Motor neuron (in vitro differentiated cells): ENCODE results near the gene YIPF4. TPM values are rescaled to one million over a fixed set of nuclear protein-coding genes. Genes with fewer than 3 reads are reported as not detected.
"Not testable (repeated sequence)": the region's sequence is repeated elsewhere in the genome, so short reads cannot be mapped to it uniquely, and the experiment has no call there.

ENCODE experiments used
- ATAC-seq, 8 experiments: fragments of 200-7000 bp; cut with Tn5 transposase; replicated peaks in 6 of 8; 2 replicates each; pipeline ENCODE4 v1.8.0; 2021; ENCODE audit warnings: mild to moderate bottlenecking in 8 of 8, moderate library complexity in 8 of 8
- H3K27ac ChIP-seq, 2 donors: fragments of 250-450 bp; sonication (Bioruptor Pico); 2 replicates each; pipeline ENCODE4 v1.9.0; 2021; ENCODE audit warnings: antibody characterized with exemption in 2 of 2, mild to moderate bottlenecking in 2 of 2, moderate library complexity in 1 of 2
- H3K4me1 ChIP-seq, 2 donors: fragments of 250-450 bp; sonication (Bioruptor Pico); replicated peaks in 1 of 2; 2 replicates each; pipeline ENCODE4 v1.6.1; 2021; ENCODE audit warnings: antibody characterized with exemption in 2 of 2, mild to moderate bottlenecking in 2 of 2, moderate library complexity in 1 of 2
- H3K4me3 ChIP-seq, 5 donors: fragments of 250-450 bp; sonication (Bioruptor Pico); 2 replicates each; pipeline ENCODE4 v1.9.0; 2021; ENCODE audit warnings: antibody characterized with exemption in 5 of 5, mild to moderate bottlenecking in 5 of 5, moderate library complexity in 4 of 5
- WGBS, 10 experiments: fragments of 450-650 bp; shearing (Covaris generic); methylation state at CpG; one replicate each; pipeline ENCODE4 v1.0.0; 2022; 5-methylcytosine and 5-hydroxymethylcytosine counted together
- in situ Hi-C, 9 experiments: fragments of 400-800 bp; cut with MboI; loops; one replicate each; pipeline ENCODE4 v1.15.0; 2021; ENCODE audit warnings: low sequenced_read_pairs in 9 of 9, low pct_unique_long_range_greater_than_20kb in 2 of 9; ENCODE audit not compliant: unreplicated experiment in 9 of 9
- total RNA-seq, 8 experiments: library from RNA; unstranded; fragments of 300-600 nt; gene quantifications; 2 replicates each; pipeline versions ENCODE4 v1.2.3 to v1.2.4, GENCODE V29; 2022

YIPF4 gene
- total RNA-seq, 8 experiments from 2014 or later, result 15.5 to 32.4 (median 21.5) TPM

- in situ Hi-C loops, H3K4me3 ChIP-seq, H3K4me1 ChIP-seq, ATAC-seq, H3K27ac ChIP-seq: not testable (repeated sequence)
- WGBS, 10 experiments, result no CpG with 5 or more reads among the region's 26 CpGs
Observed at GRCh38 chr2:32293493-32293892, 15.8 kb downstream of the YIPF4 start.

- ATAC-seq, H3K4me3 ChIP-seq, H3K4me1 ChIP-seq, H3K27ac ChIP-seq, in situ Hi-C loops: not testable (repeated sequence)
- no CpG with 5 or more reads among the region's 43 CpGs for WGBS, 10 experiments
Observed at GRCh38 chr2:32293966-32294562, 16.4 kb downstream of the YIPF4 start.

GRCh38 chr2:32310577-32310976 lies 32.9 kb downstream of the YIPF4 start:
- H3K4me3 ChIP-seq, result no peak overlapping the region
- no peaks in the 10 kb centered on the region for H3K4me1 ChIP-seq
- in situ Hi-C loops, result no loop called here
- no peak for ATAC-seq
- H3K27ac ChIP-seq, result no peak overlapping the region
- WGBS, 10 experiments, result 89 to 100% (median 93%) methylated on average over 2 to 5 of the region's 7 CpGs; no CpG with 5 or more reads in 3 of the 10 experiments

GRCh38 chr2:32314886-32315285 lies 37.2 kb downstream of the YIPF4 start:
- no peaks in the 10 kb centered on the region for H3K4me1 ChIP-seq
- in situ Hi-C loops, result no loop called here
- no peak for ATAC-seq
- H3K27ac ChIP-seq, result no peak overlapping the region
- WGBS, 10 experiments, result 86 to 100% (median 100%) methylated on average over 1 of the region's 1 CpG; no CpG with 5 or more reads in 3 of the 10 experiments
- no peak overlapping the region for H3K4me3 ChIP-seq

GRCh38 chr2:32328679-32329078 lies 51.0 kb downstream of the YIPF4 start:
- ATAC-seq, H3K27ac ChIP-seq, H3K4me1 ChIP-seq, H3K4me3 ChIP-seq, in situ Hi-C loops: not testable (repeated sequence)
- WGBS, 10 experiments, result 67 to 100% (median 75%) methylated on average over 1 of the region's 1 CpG; no CpG with 5 or more reads in 7 of the 10 experiments

GRCh38 chr2:32329180-32329980 lies 51.7 kb downstream of the YIPF4 start:
- WGBS, 10 experiments, result 50 to 95% (median 83%) methylated on average over 1 to 10 of the region's 14 CpGs
- in situ Hi-C loops, H3K4me1 ChIP-seq, ATAC-seq, H3K27ac ChIP-seq, H3K4me3 ChIP-seq: not testable (repeated sequence)

- 48 to 100% (median 88%) methylated on average over 1 to 2 of the region's 2 CpGs; no CpG with 5 or more reads in 1 of the 10 experiments for WGBS, 10 experiments
- Histone ChIP-seq H3K27ac (no peak overlapping the region), H3K4me1 (no peaks in the 10 kb centered on the region), H3K4me3 (no peak overlapping the region)
- in situ Hi-C loops, result no loop called here
- peak in 2 of 8 experiments; percentile 24 to 77 for ATAC-seq
Observed at GRCh38 chr2:32330136-32330535, 52.4 kb downstream of the YIPF4 start.

GRCh38 chr2:32342801-32343200 lies 65.1 kb downstream of the YIPF4 start:
- in situ Hi-C loops, result no loop called here
- WGBS, 10 experiments, result 0 to 93% (median 46%) methylated on average over 1 to 2 of the region's 2 CpGs
- no peak overlapping the region for H3K4me3 ChIP-seq
- H3K27ac ChIP-seq, result no peak overlapping the region
- ATAC-seq, result no peak
- no peaks in the 10 kb centered on the region for H3K4me1 ChIP-seq

- in situ Hi-C loops, ATAC-seq, H3K4me1 ChIP-seq, H3K27ac ChIP-seq, H3K4me3 ChIP-seq: not testable (repeated sequence)
- WGBS, 10 experiments, result 83 to 100% (median 92%) methylated on average over 1 to 3 of the region's 3 CpGs
Observed at GRCh38 chr2:32350797-32351196, 73.1 kb downstream of the YIPF4 start.

GRCh38 chr2:32355976-32356680 lies 78.4 kb downstream of the YIPF4 start:
- Histone ChIP-seq H3K4me3 (peak overlapping the region; percentile 69 to 75 (median 73)), H3K27ac (peak overlapping the region; percentile 89 to 94), H3K4me1 (peaks cover 6 to 13% of the 10 kb centered on the region in 2 donors)
- in situ Hi-C loops, result no loop called here
- no peak for ATAC-seq
- WGBS, 10 experiments, result 0 to 100% (median 16%) methylated on average over 1 to 7 of the region's 10 CpGs; no CpG with 5 or more reads in 1 of the 10 experiments

- in situ Hi-C loops, result no loop called here
- H3K27ac ChIP-seq, result peak within 1 kb of the TSS; percentile 91 to 94
Observed at GRCh38 chr2:32356681-32357317, 79.1 kb downstream of the YIPF4 start, which contains the start of gene BIRC6. BIRC6 (plus strand) TSS chr2:32357023; CDS start chr2:32357162, 139 bp downstream.

GRCh38 chr2:32357318-32358110 lies 79.8 kb downstream of the YIPF4 start:
- peaks cover 6 to 13% of the 10 kb centered on the region in 2 donors for H3K4me1 ChIP-seq
- in situ Hi-C loops, result no loop called here
- H3K27ac ChIP-seq, result peak overlapping the region; percentile 91 to 94
- ATAC-seq, result peak in 6 of 8 experiments; percentile 3 to 42 (median 16)
- 0% methylated on average over 1 to 6 of the region's 65 CpGs; no CpG with 5 or more reads in 5 of the 10 experiments for WGBS, 10 experiments
- peak overlapping the region; percentile 69 to 75 (median 73) for H3K4me3 ChIP-seq

More at GRCh38 chr2:32356681-32357317, 79.1 kb downstream of the YIPF4 start, which contains the start of gene BIRC6:
- 0% methylated on average over 4 of the region's 76 CpGs; no CpG with 5 or more reads in 9 of the 10 experiments for WGBS, 10 experiments
- peak within 1 kb of the TSS; percentile 69 to 75 (median 73) for H3K4me3 ChIP-seq
- ATAC-seq, result peak; percentile 85 to 94 (median 93)
- H3K4me1 ChIP-seq, result peaks cover 6 to 13% of the 10 kb centered on the region in 2 donors
